Gastrocnemius medialis (tissue), 4 donors: ENCODE results near the gene MEGF6.

ENCODE experiments used
- POLR2A ChIP-seq, 2 donors: fragments of 450-650 bp; IDR thresholded peaks; one replicate each; pipeline ENCODE4 v1.6.1; 2017; ENCODE audit warnings: antibody characterized with exemption in 2 of 2, mild to moderate bottlenecking in 2 of 2, moderate library complexity in 2 of 2
- TF ChIP-seq, protein P1 (sequence below), 5 experiments: fragments of 450-650 bp in 3 of 5; fragments of 200-600 bp in 2 of 5; sonication (generic) in 2 of 5; IDR thresholded peaks in 4 of 5; conservative IDR thresholded peaks in 1 of 5; 1 replicate in 4 of 5; 2 replicates in 1 of 5; pipeline ENCODE4 v1.5.1; 2016 to 2019; ENCODE audit warnings: antibody characterized with exemption in 5 of 5, mild to moderate bottlenecking in 3 of 5, moderate library complexity in 3 of 5

GRCh38 chr1:3580231-3580630 lies 31.1 kb downstream of the MEGF6 start:
- TF ChIP-seq, protein P1, sequence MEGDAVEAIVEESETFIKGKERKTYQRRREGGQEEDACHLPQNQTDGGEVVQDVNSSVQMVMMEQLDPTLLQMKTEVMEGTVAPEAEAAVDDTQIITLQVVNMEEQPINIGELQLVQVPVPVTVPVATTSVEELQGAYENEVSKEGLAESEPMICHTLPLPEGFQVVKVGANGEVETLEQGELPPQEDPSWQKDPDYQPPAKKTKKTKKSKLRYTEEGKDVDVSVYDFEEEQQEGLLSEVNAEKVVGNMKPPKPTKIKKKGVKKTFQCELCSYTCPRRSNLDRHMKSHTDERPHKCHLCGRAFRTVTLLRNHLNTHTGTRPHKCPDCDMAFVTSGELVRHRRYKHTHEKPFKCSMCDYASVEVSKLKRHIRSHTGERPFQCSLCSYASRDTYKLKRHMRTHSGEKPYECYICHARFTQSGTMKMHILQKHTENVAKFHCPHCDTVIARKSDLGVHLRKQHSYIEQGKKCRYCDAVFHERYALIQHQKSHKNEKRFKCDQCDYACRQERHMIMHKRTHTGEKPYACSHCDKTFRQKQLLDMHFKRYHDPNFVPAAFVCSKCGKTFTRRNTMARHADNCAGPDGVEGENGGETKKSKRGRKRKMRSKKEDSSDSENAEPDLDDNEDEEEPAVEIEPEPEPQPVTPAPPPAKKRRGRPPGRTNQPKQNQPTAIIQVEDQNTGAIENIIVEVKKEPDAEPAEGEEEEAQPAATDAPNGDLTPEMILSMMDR (IDR thresholded peaks at IDR 0.05 in 4 of 5, conservative IDR thresholded peaks at IDR 0.05 in 1 of 5) = no peak
- no peak for TF ChIP-seq POLR2A (IDR thresholded peaks at IDR 0.05)
